Transverse colon (tissue), 4 donors: Measurements from ENCODE around the gene STARD9.

Source experiments
- CTCF ChIP-seq, 5 experiments: fragments of 200-600 bp in 3 of 5; fragments of 450-650 bp in 2 of 5; sonication (generic) in 3 of 5; IDR thresholded peaks; 1 replicate in 2 of 5; 2 replicates in 3 of 5; pipeline ENCODE4 v1.5.1; 2016 to 2017; ENCODE audit warnings: antibody characterized with exemption in 5 of 5, inconsistent platforms in 3 of 5, mild to moderate bottlenecking in 2 of 5, moderate library complexity in 1 of 5
- POLR2AphosphoS5 ChIP-seq, 3 donors: sonication (generic); formaldehyde crosslinking; IDR thresholded peaks; one replicate each; pipeline ENCODE4 v1.6.1; 2016; ENCODE audit warnings: antibody characterized with exemption in 3 of 3

- TF ChIP-seq CTCF (IDR thresholded peaks at IDR 0.05) (no peak), POLR2AphosphoS5 (IDR thresholded peaks at IDR 0.05) (no peak)
Observed at GRCh38 chr15:42632105-42632675, 56.8 kb downstream of the STARD9 start.
